Measurements from ENCODE around the gene SELP.
A peak's percentile ranks its signal among the peaks of the same experiment; 100 is the strongest.

The SELP gene

DNA sequence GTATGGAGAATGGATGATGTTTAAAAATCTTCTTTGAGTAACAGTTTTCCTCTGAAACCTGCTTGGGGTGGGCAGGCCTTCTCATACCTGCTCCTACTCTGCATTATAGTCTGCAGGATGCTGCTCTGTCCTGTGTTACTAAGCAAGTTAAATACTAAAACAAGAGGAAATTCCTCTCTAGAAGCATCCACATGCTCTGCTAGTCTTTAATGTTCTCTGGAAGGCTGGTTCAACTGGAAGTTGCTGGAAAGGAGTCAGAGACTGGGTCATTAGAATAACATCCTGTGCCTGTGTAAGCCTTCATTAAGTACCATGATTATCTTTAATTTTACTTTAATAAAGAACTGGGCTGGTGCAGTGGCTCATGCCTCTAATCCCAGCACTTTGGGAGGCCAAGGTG, 5.8 kb downstream of the SELP start:
- in situ Hi-C loops (cut with MboI; ENCODE audit: low pct_unique_long_range_greater_than_20kb, low sequenced_read_pairs) = no loop called here
- no peak for DNase-seq

DNA sequence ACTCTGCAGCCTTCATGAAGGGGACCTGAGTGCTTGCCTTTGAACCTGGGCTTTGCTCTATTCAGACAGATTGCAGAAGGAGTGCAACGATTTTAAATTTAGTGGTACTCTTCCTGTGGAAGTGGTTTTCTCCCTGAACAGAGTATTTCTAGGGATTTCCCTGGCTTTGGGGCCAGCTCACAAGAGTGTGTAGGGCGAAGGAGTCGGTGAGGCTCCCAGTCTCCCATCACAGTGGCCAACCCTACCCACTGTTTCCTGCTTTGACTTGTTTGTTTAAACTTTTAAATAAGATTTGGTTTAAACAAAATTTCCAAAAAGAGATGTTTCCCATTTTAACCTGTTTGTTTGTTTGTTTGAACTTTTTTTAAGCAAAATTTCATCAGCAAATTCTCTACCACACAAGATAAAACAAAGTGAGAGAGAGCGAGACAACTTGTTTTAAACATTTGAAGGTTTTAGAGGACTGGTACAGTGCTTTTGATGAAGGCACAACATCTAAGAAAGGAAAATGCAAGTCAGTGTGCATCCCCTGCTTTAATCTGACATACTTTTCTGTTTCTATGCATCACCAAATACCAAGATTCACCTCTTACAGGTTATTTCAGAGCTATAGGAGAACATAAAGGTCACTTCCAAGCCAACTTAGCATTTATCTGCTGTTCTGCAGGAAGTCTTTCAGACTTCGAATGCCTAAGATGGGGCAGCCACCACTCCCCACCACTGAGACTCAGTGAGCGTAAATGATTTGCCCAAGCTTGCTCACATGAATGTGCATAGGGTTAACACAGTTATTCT, 6.6 kb downstream of the SELP start:
- in situ Hi-C loops (cut with MboI; ENCODE audit: low pct_unique_long_range_greater_than_20kb, low sequenced_read_pairs) = no loop called here
- no peak for DNase-seq

- no peak for DNase-seq
- in situ Hi-C loops (cut with MboI; ENCODE audit: low pct_unique_long_range_greater_than_20kb, low sequenced_read_pairs) = no loop called here
These were observed 9.4 kb downstream of the SELP start for GRCh38 chr1:169620565-169620964.

DNA sequence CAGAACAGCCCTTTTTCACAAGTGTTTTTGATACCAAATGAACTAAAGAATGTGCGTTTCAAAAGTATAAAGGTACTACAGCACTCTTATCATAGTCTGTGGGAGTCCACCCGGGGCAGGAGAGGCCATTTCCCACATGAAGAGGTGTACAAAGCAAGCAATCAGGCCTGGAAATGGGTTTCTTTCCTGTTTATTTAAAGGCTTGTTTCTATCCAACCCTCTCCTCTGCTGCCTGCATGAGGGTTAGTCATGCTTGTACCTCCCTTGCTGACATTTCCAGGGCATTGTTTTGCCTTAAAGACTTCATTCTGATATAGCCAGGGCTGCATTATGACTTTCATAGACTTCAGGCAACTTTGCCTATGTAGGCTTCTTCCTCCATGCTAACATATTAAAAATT, 11.6 kb downstream of the SELP start:
- no peak for DNase-seq
- in situ Hi-C loops (cut with MboI; ENCODE audit: low pct_unique_long_range_greater_than_20kb, low sequenced_read_pairs) = no loop called here

DNA sequence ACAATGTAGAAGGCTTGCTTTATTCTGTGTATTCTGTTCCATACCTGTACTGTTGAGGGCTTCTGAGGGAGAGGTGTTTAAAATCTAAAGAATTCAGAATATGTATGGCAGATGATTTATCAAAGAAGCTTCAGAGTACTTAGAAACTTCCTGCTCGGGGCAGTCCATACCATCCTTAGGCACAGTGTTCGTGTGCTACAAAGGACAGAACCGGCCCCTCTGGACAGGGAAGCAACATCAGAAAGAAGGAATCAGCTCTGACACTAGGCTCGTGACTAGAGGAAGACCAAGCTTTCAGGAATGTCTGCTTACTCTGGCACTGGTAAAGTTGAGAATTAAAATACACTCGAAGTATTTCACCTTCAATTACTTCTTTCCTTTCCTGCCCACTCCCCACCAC, 14.1 kb downstream of the SELP start:
- DNase-seq = no peak
- in situ Hi-C loops (cut with MboI; ENCODE audit: low pct_unique_long_range_greater_than_20kb, low sequenced_read_pairs) = no loop called here

DNA sequence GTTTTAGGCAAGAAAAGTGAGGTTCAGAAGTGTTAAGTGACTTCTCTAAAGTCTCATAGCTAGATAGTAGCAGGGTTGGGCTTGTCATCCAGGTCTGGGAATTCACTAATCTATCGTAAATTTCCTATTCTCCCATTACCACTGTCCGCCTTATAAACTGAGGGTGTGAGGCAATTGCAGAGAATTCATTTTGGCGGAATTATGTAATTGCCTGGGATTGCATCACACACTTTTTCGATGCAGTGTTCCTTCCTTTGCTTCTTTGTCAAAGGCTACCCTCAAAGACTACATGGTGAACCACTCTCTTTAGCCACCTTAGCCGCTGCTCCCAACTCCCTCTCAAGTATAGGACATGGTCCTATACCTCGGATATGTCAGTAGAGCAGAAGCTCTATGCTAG, 19.1 kb downstream of the SELP start:
- in situ Hi-C loops (cut with MboI; ENCODE audit: low pct_unique_long_range_greater_than_20kb, low sequenced_read_pairs) = no loop called here
- no peak for DNase-seq

GRCh38 chr1:169610108-169610507, 19.8 kb downstream of the SELP start:
- in situ Hi-C loops (cut with MboI; ENCODE audit: low pct_unique_long_range_greater_than_20kb, low sequenced_read_pairs) = no loop called here
- no peak for DNase-seq

DNA sequence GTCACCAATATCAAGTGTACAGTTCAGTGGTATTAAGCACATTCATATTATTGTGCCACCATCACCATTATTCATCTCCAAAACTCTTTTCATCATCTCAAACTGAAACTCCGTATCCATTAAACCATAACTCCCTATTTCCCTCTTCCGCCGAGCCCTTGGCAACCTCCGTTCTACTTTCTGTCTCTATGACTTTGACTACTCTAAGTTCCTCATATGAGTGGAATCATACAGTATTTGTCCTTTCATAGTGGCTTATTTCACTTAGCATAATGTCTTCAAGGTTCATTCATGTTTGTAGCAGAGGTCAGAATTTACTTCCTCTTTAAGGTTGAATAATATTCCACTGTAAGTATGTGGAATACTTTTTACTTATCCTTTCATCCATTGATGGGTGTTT, 21.7 kb downstream of the SELP start:
- in situ Hi-C loops (cut with MboI; ENCODE audit: low pct_unique_long_range_greater_than_20kb, low sequenced_read_pairs) = no loop called here

GRCh38 chr1:169604781-169605560, 25.0 kb downstream of the SELP start:
- in situ Hi-C loops (cut with MboI; ENCODE audit: low pct_unique_long_range_greater_than_20kb, low sequenced_read_pairs) = no loop called here
- peak; percentile 93 for DNase-seq

More for the DNA sequence above, 21.7 kb downstream of the SELP start:
- DNase-seq = no peak

DNA sequence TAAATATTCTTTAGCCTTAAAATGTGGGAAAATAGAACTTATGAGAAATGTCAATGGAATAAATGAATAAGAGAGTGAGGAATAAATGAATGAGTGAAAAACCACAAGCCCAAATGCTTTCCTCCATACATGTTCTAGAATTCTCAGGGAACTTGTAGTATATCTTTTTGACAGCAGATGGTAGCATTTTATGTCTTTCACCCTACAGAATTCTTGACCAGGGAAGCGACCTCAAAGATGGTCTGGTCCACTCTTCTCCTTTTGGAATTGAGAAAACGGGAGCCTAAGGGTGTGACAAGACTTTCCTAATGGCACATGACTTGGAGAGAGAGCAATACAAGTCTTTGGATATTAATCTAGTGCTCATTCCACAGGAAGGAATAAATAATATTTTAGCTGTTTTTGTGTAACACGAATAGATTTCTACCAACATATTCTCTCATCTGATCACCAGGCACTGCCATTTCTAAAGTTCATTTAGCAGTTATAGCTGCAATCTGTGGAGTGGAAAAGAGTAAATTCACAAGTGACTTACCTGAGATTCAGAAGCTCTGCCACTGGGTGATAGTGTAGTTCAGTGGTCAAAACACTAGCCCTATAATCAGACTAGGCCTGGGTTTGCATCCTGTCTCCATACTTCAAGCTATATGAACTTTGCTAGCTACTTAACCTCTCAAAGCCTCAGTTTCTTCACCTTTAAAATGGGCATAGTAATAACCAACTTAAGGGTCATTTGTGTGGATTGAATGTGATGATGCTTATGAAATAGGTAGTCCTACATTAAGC, 28.6 kb downstream of the SELP start:
- in situ Hi-C loops (cut with MboI; ENCODE audit: low pct_unique_long_range_greater_than_20kb, low sequenced_read_pairs) = no loop called here
- peak; percentile 68 for DNase-seq

DNA sequence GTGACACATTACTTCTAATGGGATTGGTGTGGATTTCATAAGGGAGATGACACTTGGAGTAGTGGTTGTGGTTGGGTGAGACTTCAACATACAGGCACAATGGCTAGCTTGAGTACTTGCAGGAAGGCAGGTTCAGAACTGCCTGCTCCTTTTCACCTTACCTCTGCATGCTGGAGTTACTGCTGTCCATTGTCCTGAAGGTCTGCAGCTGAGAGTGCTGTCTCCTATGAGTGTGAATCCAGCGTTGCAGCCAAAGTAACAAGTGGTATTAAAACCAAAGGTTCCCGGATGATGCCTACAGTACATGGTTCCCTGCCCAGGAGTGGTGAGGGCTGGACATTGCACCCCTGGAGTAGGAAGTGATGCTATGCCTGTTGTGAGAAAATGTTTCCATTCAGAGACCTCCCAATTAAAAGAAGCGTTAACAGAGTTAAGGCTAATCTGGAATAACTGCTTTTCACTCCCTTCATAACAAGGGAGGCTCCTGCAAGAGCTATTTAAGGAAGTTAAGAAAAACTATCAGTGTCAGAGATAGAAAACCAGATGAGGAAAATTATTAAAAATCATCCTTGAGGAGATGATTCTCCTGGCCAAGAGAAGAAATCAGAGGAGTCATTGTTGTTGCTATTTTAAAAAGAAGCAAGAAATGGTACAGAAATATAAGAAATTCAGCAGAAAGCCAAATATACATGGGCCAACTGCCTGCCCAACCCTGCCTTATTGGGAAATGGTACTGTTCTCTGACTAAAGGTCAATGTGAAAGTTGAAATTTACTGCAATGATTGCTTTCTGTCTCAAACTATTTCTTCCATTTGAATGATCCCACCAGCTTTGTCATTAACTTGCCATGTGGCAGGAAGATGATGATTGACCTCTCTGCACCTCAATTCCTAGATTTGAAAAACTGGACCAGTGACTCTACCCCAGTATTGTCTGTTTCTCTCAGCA, 33.9 kb downstream of the SELP start:
- peak; percentile 50 for DNase-seq
- in situ Hi-C loops (cut with MboI; ENCODE audit: low pct_unique_long_range_greater_than_20kb, low sequenced_read_pairs) = no loop called here

DNA sequence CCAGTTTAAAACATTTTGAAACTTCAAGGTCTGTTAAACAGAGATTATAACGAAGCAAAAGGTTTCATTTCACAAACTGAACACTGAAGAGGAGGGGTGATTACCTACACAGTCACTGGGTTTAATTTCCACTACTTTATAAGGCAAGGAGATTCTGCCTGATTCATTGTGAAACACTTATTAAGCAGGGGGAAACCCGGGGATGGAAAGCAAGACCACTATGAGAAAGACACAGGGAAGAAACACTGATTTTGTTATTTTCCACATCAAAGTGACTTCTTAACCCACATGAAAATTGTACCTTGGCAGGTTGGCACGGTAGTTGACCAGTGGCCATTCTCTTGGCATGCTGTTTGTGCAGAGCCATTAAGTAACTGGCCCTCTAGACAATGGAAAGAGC, 35.5 kb downstream of the SELP start:
- in situ Hi-C loops (cut with MboI; ENCODE audit: low pct_unique_long_range_greater_than_20kb, low sequenced_read_pairs) = no loop called here
- no peak for DNase-seq

- in situ Hi-C loops (cut with MboI; ENCODE audit: low pct_unique_long_range_greater_than_20kb, low sequenced_read_pairs) = no loop called here
- no peak for DNase-seq
These were observed 39.0 kb downstream of the SELP start for GRCh38 chr1:169590932-169591331.

DNA sequence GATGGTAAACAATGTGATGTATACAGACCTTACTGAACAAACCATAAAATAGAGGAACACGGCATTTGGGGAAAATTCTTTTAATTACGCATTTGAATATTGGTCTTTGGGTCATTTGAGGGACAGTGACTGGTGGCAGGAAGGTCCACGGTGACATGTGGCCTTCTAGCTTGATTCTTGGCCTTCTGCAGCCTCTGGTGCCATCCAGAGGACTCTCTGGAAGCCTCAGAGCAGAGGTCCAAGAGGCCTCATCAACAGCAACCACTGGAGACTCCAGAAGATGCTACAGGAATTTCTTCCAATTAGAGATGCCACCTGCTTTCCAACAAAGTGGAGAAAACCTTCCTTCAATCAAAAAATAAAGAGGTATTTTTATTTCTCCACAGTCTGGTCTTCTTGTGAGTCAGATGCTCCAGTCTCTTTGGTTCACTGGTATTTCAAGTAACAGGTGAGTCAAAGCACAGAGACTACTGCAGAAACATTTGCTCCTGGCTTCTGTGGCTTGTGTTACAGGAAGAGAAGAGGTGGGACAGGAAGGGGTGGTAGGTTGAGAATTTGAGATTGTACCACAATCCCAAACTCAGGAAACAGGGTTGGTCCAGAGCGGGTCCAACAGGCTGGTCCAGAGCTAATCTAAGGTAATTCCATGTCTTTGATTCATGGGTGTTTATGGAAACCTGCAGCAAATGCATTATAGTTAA, 41.0 kb downstream of the SELP start:
- in situ Hi-C loops (cut with MboI; ENCODE audit: low pct_unique_long_range_greater_than_20kb, low sequenced_read_pairs) = no loop called here
- DNase-seq = no peak

DNA sequence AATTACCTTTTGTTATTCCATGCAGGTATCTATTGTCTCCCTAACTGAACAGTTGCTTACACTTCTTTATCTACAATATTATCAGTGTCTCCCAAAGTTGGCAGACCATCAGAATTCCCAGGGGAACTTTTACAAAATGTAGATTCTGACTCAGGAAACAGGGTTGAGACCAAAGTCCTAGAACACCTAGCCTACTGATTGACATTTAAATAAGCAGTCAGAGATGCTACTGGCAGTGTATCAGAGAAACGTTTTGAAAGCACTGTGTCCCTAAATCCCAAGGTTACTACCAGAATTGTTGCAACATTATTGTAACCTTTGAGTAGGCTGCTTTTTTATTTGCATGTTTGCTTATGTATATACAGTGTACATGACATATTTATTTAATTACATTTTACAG, 41.8 kb downstream of the SELP start:
- in situ Hi-C loops (cut with MboI; ENCODE audit: low pct_unique_long_range_greater_than_20kb, low sequenced_read_pairs) = no loop called here
- no peak for DNase-seq

DNA sequence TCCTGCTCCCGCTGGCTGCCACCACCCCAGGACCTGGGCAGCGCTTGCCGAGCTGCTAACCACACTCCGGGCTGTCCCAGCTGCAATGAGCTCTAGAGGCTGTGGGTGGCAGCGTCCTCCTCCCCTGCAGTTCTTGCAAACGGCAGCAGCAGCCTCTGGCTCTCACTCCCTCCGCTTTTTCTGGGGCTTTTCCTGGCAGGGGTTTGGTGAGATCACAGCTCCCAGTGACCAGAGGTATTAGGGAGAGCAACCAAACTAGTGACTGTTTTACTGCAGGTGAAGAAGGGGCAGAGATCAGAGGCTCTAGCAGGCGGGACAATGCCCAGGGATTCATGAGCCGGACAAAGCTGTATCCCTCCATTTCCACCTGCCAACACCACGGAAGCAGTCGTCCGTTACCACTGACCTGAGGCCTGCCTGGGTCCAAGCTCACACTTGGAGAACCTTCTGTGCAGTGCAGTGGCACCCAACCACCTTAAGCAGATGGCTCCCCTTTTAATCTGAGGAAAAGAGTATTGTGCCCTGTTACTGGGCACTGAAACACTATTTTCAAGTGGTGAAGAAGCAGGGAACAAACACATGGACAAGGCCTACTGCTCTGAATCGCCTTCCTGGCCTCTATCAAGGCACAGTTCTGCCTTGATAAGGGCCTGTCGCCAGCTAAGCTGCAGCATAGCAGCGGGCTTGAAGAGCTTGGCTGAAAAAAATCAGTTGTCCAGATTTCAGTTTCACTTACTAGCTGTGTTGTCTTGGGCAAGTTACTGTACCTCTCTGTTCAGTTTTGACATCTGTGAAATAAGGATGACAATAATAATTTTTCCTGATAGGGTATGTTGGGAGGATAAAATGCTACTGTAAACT, 43.3 kb downstream of the SELP start, which contains the start of gene F5:
F5 (minus strand) TSS at position 87 of the 861 bp plus-strand sequence. CDS start 95 bp downstream, outside the sequence.
- peak; percentile 66 for DNase-seq
- in situ Hi-C loops (cut with MboI; ENCODE audit: low pct_unique_long_range_greater_than_20kb, low sequenced_read_pairs) = no loop called here

DNA sequence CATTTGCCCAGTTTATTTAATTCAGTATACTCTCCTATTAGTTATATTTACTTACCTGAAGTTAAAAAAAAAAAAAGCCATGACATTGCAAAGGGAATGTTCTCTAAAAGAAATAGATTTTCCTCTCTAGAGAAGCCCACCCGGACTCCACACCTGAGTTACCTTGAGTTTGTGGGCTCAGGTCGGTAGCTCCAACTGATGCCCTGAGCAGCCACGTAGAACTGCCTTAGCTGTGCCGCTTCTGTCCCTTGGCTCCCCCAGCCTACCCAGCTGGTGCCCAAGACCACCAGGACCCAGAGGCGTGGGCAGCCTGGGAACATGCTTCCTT, 43.9 kb downstream of the SELP start:
- no peak for DNase-seq
- in situ Hi-C loops (cut with MboI; ENCODE audit: low pct_unique_long_range_greater_than_20kb, low sequenced_read_pairs) = no loop called here
